HCT116 (cell line): Measurements from ENCODE around the gene PCDH15. TPM values are rescaled to one million over a fixed set of nuclear protein-coding genes. Genes with fewer than 3 reads are reported as not detected.

ENCODE experiments used
- ATAC-seq: fragments of 200-7000 bp; cut with Tn5 transposase; 2 replicates; pipeline ENCODE4 v1.9.1; 2020; ENCODE audit warnings: mild to moderate bottlenecking, moderate library complexity
- BruUV-seq: library from RNA; stranded (reverse); fragments of 400-500 nt; replicated peaks from 2 replicates; lab custom pipeline; 2021; lab: Mats Ljungman, UMichigan
- CTCF ChIA-PET: fragments of 300-600 bp; sonication (Branson Sonifier 250); formaldehyde crosslinking; loops from one replicate; lab custom pipeline; 2021; ENCODE audit warnings: antibody characterized with exemption; lab: Charles Lee
- POLR2A ChIA-PET: fragments of 300-600, 350-600 bp; sonication (Branson Sonifier 250); formaldehyde crosslinking; loops from one replicate; lab custom pipeline; 2021; ENCODE audit warnings: antibody characterized with exemption; lab: Charles Lee
- RAD21 ChIA-PET, 2 experiments: fragments of 300-600 bp; sonication (Branson Sonifier 250); formaldehyde crosslinking; loops; one replicate each; lab custom pipeline; 2023; ENCODE audit warnings: low total read pairs in 2 of 2; ENCODE audit not compliant: uncharacterized antibody in 2 of 2, unreplicated experiment in 2 of 2, low non-redundant PET in 1 of 2; lab: Charles Lee
- DNase-seq: peaks from one replicate; pipeline ENCODE4 v3.0.0-alpha.2; 2010; ENCODE audit warnings: low read depth, low spot score
- H2AFZ ChIP-seq: fragments of 200-600 bp; shearing (Covaris generic), sonication (generic); 2 replicates; pipeline ENCODE4 v1.6.1; 2017; ENCODE audit warnings: low read depth, mixed run types, mixed read lengths, antibody characterized with exemption, low read length; ENCODE audit not compliant: poor library complexity, severe bottlenecking
- H3K27ac ChIP-seq: 2 replicates; pipeline ENCODE4 v1.5.1; 2012; ENCODE audit warnings: low read depth, low read length
- H3K27me3 ChIP-seq: fragments of 200-600 bp; sonication (generic); 2 replicates; pipeline ENCODE4 v1.6.1; 2016; ENCODE audit warnings: mixed run types, low read length, mixed read lengths; ENCODE audit not compliant: insufficient read depth
- H3K36me3 ChIP-seq, 2 experiments: fragments of 200-500 bp in 1 of 2; fragments of 200-600 bp in 1 of 2; sonication (Bioruptor generic) in 1 of 2; sonication (generic) in 1 of 2; 2 replicates each; pipeline versions ENCODE4 v1.5.1 to v1.6.1; 2014 to 2016; ENCODE audit warnings: low read length in 2 of 2, inconsistent platforms in 1 of 2, mixed read lengths in 1 of 2, mixed run types in 1 of 2; ENCODE audit not compliant: insufficient read depth in 2 of 2, control insufficient read depth in 1 of 2
- H3K4me1 ChIP-seq, 2 experiments: fragments of 200-600 bp in 1 of 2; sonication (generic) in 1 of 2; 2 replicates each; pipeline versions ENCODE4 v1.5.1 to v1.6.1; 2012 to 2017; ENCODE audit warnings: low read length in 2 of 2, inconsistent platforms in 1 of 2, mild to moderate bottlenecking in 1 of 2, mixed read lengths in 1 of 2, mixed run types in 1 of 2, moderate library complexity in 1 of 2; ENCODE audit not compliant: insufficient read depth in 2 of 2, control insufficient read depth in 1 of 2
- H3K4me2 ChIP-seq: fragments of 200-600 bp; sonication (generic); 2 replicates; pipeline ENCODE4 v1.6.1; 2017; ENCODE audit warnings: mixed run types, low read length, mixed read lengths
- H3K4me3 ChIP-seq, 2 experiments: fragments of 200-600 bp in 1 of 2; sonication (generic) in 1 of 2; replicated peaks in 1 of 2; 2 replicates each; pipeline ENCODE4 v1.5.1; 2011 to 2016; ENCODE audit warnings: low read length in 2 of 2, control low read depth in 1 of 2, low read depth in 1 of 2, mild to moderate bottlenecking in 1 of 2, mixed read lengths in 1 of 2, mixed run types in 1 of 2
- H3K79me2 ChIP-seq: fragments of 200-600 bp; sonication (generic); 2 replicates; pipeline ENCODE4 v1.6.1; 2017; ENCODE audit warnings: mild to moderate bottlenecking, mixed run types, low read length, moderate library complexity, mixed read lengths; ENCODE audit not compliant: insufficient read depth
- H3K9ac ChIP-seq: fragments of 200-600 bp; sonication (generic); 2 replicates; pipeline ENCODE4 v1.6.1; 2016; ENCODE audit warnings: low read length, mixed read lengths
- H3K9me2 ChIP-seq: fragments of 200-600 bp; sonication (generic), shearing (Covaris generic); 2 replicates; pipeline ENCODE4 v1.6.1; 2017; ENCODE audit warnings: mixed run types, mild to moderate bottlenecking, moderate library complexity; ENCODE audit not compliant: insufficient read depth
- H3K9me3 ChIP-seq, 2 experiments: fragments of 200-500 bp in 1 of 2; fragments of 200-600 bp in 1 of 2; sonication (Bioruptor generic) in 1 of 2; sonication (generic) in 1 of 2; 2 replicates each; pipeline ENCODE4 v1.6.1; 2014 to 2017; ENCODE audit warnings: low read length in 2 of 2, mixed read lengths in 2 of 2, inconsistent platforms in 1 of 2, low read depth in 1 of 2, mild to moderate bottlenecking in 1 of 2, mixed run types in 1 of 2, moderate library complexity in 1 of 2; ENCODE audit not compliant: control insufficient read depth in 1 of 2, insufficient read depth in 1 of 2
- H4K20me1 ChIP-seq: fragments of 200-600 bp; sonication (generic), shearing (Covaris generic); 2 replicates; pipeline ENCODE4 v1.6.1; 2017; ENCODE audit warnings: mixed run types, mild to moderate bottlenecking, moderate library complexity; ENCODE audit not compliant: insufficient read depth
- CBX3 ChIP-seq: IDR thresholded peaks from 2 replicates; pipeline ENCODE4 v1.6.1; 2012; ENCODE audit warnings: low read depth
- CEBPB ChIP-seq: IDR thresholded peaks from 2 replicates; pipeline ENCODE4 v1.6.1; 2012; ENCODE audit warnings: low read depth
- ELF1 ChIP-seq: IDR thresholded peaks from 2 replicates; pipeline ENCODE4 v1.6.1; 2012; ENCODE audit warnings: low read depth, borderline replicate concordance
- POLR2A ChIP-seq: IDR thresholded peaks from 2 replicates; pipeline ENCODE4 v1.7.0; 2011; ENCODE audit warnings: borderline replicate concordance; ENCODE audit not compliant: insufficient read depth, insufficient read length; ENCODE audit errors: extremely low read depth
- POLR2AphosphoS5 ChIP-seq: IDR thresholded peaks from 2 replicates; pipeline ENCODE4 v1.6.1; 2011; ENCODE audit warnings: mild to moderate bottlenecking, low read depth, low read length, moderate library complexity
- SIN3A ChIP-seq: IDR thresholded peaks from 2 replicates; pipeline ENCODE4 v1.6.1; 2012; ENCODE audit warnings: low read depth
- SP1 ChIP-seq: IDR thresholded peaks from 2 replicates; pipeline ENCODE4 v1.6.1; 2012; ENCODE audit warnings: low read depth
- YY1 ChIP-seq: IDR thresholded peaks from 2 replicates; pipeline ENCODE4 v1.6.1; 2011; ENCODE audit warnings: low read length, low read depth, moderate library complexity, mild to moderate bottlenecking; ENCODE audit not compliant: insufficient replicate concordance; ENCODE audit errors: extremely low read depth
- ZFX ChIP-seq: fragments of 450-650 bp; IDR thresholded peaks from 2 replicates; pipeline ENCODE4 v1.6.1; 2017
- intact Hi-C: fragments of 100-400 bp; cut with micrococcal nuclease; formaldehyde crosslinking; loops from 2 replicates; pipeline ENCODE4 v1.10.0; 2022
- total RNA-seq: library from RNA; stranded (reverse); gene quantifications from one replicate; pipeline ENCODE4 v1.2.1, GENCODE V29; 2021; ENCODE audit not compliant: unreplicated experiment
- TF ChIP-seq, protein P1 (sequence below), 3 experiments: fragments of 200-600 bp in 1 of 3; sonication (generic) in 1 of 3; IDR thresholded peaks in 2 of 3; conservative IDR thresholded peaks in 1 of 3; 2 replicates each; pipeline ENCODE4 v1.5.1; 2012 to 2017; ENCODE audit warnings: low read depth in 2 of 3, low read length in 2 of 3, antibody characterized with exemption in 1 of 3, borderline replicate concordance in 1 of 3, control low read depth in 1 of 3, mild to moderate bottlenecking in 1 of 3, mixed read lengths in 1 of 3, mixed run types in 1 of 3, moderate library complexity in 1 of 3; ENCODE audit not compliant: insufficient read depth in 1 of 3
- TF ChIP-seq, protein P2 (sequence below): IDR thresholded peaks from 2 replicates; pipeline ENCODE4 v1.6.1; 2011; ENCODE audit warnings: mild to moderate bottlenecking, low read length, moderate library complexity; ENCODE audit not compliant: insufficient replicate concordance; ENCODE audit errors: extremely low read depth

PCDH15 gene
- total RNA-seq, 1 experiment from 2014 or later = not detected

DNA sequence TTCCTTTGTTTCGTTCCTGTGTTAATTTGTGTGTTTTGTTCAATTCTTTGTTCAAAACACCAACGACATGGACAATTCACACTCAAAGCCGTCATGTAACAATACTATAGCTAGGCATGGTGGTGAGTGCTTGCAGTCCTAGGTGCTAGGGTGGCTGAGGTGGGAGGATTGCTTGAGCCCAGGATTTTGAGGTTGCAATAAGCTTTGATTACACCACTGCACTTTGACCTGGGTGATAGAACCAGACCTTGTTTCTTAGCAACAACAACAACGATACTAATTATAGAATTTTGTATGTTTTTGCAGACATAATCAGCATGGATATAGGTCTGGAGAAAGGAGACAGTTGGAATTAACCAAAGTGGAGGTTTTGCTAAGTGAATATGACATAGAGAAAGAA, 936.2 kb downstream of the PCDH15 start:
- TF ChIP-seq SP1 = no peak
- no peak for TF ChIP-seq POLR2A
- TF ChIP-seq ZFX = no peak
- TF ChIP-seq SIN3A = no peak
- TF ChIP-seq, protein P1, sequence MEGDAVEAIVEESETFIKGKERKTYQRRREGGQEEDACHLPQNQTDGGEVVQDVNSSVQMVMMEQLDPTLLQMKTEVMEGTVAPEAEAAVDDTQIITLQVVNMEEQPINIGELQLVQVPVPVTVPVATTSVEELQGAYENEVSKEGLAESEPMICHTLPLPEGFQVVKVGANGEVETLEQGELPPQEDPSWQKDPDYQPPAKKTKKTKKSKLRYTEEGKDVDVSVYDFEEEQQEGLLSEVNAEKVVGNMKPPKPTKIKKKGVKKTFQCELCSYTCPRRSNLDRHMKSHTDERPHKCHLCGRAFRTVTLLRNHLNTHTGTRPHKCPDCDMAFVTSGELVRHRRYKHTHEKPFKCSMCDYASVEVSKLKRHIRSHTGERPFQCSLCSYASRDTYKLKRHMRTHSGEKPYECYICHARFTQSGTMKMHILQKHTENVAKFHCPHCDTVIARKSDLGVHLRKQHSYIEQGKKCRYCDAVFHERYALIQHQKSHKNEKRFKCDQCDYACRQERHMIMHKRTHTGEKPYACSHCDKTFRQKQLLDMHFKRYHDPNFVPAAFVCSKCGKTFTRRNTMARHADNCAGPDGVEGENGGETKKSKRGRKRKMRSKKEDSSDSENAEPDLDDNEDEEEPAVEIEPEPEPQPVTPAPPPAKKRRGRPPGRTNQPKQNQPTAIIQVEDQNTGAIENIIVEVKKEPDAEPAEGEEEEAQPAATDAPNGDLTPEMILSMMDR (IDR thresholded peaks at IDR 0.05 in 2 of 3, conservative IDR thresholded peaks at IDR 0.05 in 1 of 3; ENCODE audit: borderline replicate concordance in 1 of 3, insufficient read depth in 1 of 3, low read depth in 2 of 3, low read length in 2 of 3) = no peak
- no peak for TF ChIP-seq POLR2AphosphoS5
- TF ChIP-seq CEBPB = no peak
- TF ChIP-seq, protein P2, sequence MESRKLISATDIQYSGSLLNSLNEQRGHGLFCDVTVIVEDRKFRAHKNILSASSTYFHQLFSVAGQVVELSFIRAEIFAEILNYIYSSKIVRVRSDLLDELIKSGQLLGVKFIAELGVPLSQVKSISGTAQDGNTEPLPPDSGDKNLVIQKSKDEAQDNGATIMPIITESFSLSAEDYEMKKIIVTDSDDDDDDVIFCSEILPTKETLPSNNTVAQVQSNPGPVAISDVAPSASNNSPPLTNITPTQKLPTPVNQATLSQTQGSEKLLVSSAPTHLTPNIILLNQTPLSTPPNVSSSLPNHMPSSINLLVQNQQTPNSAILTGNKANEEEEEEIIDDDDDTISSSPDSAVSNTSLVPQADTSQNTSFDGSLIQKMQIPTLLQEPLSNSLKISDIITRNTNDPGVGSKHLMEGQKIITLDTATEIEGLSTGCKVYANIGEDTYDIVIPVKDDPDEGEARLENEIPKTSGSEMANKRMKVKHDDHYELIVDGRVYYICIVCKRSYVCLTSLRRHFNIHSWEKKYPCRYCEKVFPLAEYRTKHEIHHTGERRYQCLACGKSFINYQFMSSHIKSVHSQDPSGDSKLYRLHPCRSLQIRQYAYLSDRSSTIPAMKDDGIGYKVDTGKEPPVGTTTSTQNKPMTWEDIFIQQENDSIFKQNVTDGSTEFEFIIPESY = no peak
- TF ChIP-seq YY1 = no peak
- no peak for TF ChIP-seq ELF1
- TF ChIP-seq CBX3 = no peak
- Histone ChIP-seq H3K9me2 (no peaks in the 10 kb centered on the region), H3K36me3 (no peaks in the 10 kb centered on the region; a peak in 1 of 4 replicates), H3K9ac (no peak overlapping the region), H3K4me2 (no peak overlapping the region), H3K9me3 (peaks cover 8 to 12% of the 10 kb centered on the region in 2 experiments; a peak in 2 of 4 replicates), H2AFZ (no peak overlapping the region), H3K27ac (no peak overlapping the region), H3K4me1 (no peaks in the 10 kb centered on the region), H3K4me3 (no peak overlapping the region), H3K79me2 (no peaks in the 10 kb centered on the region), H3K27me3 (no peaks in the 10 kb centered on the region), H4K20me1 (no peaks in the 10 kb centered on the region)
- ChIA-PET POLR2A (no interaction called here), CTCF (no interaction called here), RAD21 (no interaction called here)
- BruUV-seq = no TSS peak
- no peak for DNase-seq
- no peak for ATAC-seq
- intact Hi-C loops = no loop called here
